ENCODE measurements around the gene ZNF691.
A peak's percentile ranks its signal among the peaks of the same experiment; 100 is the strongest.
"Not testable (repeated sequence)": the region's sequence is repeated elsewhere in the genome, so short reads cannot be mapped to it uniquely, and the experiment has no call there.

ZNF691 gene

DNA sequence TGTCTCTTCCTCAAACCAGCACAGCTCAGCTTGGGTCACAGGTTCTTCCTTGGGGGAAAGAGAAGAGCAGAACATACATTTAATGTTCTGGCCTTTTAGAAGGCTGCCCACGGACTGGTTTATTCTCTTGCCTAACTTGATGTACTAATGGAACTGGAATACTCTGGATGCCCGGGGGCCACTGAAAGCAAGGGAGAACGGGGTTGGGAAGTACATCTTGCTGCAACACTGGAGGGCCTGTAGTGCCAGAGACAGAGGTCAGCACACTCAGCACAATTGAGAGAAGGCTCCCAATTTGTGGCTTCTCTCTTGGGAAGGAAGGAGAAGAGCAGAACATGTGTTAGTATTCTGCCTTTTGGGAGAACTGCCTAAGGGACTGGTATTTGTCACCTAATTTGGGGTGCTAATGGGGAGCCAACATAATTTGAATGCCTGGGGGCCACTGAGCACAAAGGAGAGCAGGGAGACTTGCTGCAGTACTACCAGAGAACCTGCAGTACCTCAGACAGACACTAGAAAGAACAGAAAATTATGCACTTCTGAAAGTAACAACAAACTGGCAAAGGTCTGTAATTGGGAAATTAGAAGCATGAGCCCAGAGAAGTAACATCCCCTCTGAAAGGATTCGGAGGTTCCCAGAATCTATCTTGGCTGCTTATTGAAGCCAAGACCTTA, 14.1 kb downstream of the ZNF691 start:
- DNase-seq, result no peak

DNA sequence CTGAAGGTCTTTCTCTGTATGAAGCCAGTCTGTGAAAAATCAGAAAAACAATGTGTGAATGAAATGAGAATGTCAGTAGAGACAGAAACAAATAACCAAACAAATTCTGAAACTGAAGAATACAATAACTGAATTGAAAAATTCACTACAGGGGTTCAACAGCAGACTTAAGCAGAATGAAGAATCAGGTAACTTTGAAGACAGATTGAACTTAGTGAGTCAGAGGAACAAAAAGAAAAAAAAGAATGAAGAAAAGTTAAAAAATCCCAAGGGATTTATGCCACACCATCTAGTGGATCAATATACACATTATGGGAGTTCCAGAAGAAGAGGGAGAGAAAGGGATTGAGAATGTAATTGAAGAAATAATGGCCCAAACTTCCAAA, 14.6 kb downstream of the ZNF691 start:
- no peak for DNase-seq

DNA sequence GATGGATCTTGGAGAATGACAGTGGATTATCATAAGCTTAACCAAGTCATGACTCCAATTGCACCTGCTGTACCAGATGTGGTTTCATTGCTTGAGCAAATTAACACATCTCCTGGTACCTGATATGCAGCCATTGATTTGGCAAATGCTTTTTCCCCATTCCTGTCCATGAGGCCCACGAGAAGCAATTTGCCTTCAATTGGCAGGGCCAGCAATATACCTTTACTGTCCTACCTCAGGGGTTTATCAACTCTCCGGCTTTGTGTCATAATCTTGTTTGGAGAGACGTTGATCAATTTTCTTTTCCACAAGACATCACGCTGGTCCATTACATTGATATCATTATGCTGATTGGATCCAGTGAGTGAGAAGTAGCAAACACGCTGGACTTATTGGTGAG, 20.1 kb downstream of the ZNF691 start:
- DNase-seq, result no peak

DNA sequence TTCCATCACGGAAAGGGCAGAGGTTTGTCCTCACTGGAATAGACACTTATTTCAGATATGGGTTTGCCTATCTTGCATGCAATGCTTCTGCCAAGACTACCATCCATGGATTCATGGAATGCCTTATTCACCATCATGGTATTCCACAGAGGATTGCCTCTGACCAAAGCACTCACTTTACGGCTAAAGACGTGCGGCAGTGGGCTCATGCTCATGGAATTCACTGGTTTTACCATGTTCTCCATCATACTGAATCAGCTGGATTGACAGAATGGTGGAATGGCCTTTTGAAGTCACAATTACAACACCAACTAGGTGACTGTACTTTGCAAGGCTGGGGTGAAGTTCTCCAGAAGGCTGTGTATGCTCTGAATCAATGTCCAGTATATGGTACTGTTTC, 22.1 kb downstream of the ZNF691 start:
- not testable (repeated sequence) for DNase-seq

DNA sequence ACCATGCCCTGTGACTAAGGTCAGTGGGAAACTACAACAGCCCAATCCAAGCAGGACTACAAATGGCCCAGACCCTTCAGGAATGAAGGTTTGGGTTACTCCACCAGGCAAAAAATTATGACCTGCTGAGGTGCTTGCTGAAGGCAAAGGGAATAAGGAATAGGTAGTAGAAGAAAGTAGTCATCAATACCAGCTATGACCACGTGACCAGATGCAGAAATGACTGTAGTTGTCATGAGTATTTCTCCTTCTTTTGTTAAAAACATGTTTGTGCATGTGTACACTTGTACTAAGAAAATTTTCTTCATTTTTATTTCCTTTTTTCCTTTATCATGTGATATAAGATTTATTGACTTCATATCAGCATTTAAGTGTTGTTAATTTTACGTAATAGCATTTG, 22.8 kb downstream of the ZNF691 start:
- DNase-seq, result not testable (repeated sequence)

- not testable (repeated sequence) for DNase-seq
Measured at GRCh38 chr1:42869751-42870150, 23.3 kb downstream of the ZNF691 start.

GRCh38 chr1:42873108-42873507, 26.7 kb downstream of the ZNF691 start:
- not testable (repeated sequence) for DNase-seq

DNA sequence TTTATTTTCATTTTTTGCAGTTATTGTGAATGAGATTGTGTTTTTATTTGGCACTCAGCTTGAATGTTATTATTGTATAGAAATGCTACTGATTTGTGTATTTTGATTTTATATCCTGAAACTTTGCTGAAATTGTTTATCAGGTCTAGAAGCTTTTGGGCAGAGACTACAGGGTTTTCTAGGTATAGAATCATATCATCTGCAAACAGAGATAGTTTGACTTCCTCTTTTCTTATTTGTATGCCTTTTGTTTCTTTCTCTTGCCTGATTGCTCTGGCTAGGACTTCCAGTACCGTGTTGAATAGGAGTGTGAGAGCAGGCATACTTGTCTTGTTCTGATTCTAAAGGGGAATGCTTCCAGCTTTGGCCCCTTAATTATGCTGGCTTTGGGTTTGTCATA, 27.3 kb downstream of the ZNF691 start:
- no peak for DNase-seq

DNA sequence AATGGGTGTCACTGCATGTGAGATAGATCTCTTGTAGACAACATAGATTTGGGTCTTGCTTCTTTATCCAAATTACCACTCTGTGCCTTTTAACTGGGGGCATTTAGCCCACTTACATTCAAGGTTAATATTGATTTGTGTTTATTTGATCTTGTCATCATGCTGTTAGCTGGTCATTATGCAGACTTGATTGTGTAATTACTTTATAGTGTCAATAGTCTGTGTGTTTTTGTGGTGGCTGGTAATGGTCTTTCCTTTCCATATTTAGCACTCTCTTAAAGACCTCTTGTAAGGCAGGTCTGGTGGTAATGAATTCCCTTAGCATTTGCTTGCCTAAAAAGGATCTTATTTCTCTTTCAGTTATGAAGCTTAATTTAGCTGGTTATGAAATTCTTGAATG, 29.6 kb downstream of the ZNF691 start:
- no peak for DNase-seq

DNA sequence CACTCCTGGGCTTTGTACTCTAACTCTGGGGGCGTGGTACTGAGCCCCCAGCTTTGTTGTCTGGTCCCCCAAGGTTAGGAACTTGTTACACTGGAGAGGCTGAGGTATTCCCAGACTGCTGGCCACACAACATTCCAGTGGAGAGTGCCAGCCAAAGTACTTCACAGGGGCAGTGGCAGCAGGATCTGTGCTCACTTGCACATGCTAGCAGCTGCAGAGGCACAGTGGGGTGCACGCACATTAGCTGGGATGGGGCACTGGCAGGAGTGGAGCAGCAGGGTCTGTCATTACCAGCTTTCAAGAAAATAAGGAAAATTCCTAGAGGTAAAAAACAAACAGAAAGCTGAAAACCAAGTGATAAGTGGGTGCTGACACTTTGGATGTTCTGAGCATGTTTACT, 31.0 kb downstream of the ZNF691 start:
- DNase-seq, result peak; percentile 8

- no peak for DNase-seq
Measured at GRCh38 chr1:42880384-42880783, 34.0 kb downstream of the ZNF691 start.

DNA sequence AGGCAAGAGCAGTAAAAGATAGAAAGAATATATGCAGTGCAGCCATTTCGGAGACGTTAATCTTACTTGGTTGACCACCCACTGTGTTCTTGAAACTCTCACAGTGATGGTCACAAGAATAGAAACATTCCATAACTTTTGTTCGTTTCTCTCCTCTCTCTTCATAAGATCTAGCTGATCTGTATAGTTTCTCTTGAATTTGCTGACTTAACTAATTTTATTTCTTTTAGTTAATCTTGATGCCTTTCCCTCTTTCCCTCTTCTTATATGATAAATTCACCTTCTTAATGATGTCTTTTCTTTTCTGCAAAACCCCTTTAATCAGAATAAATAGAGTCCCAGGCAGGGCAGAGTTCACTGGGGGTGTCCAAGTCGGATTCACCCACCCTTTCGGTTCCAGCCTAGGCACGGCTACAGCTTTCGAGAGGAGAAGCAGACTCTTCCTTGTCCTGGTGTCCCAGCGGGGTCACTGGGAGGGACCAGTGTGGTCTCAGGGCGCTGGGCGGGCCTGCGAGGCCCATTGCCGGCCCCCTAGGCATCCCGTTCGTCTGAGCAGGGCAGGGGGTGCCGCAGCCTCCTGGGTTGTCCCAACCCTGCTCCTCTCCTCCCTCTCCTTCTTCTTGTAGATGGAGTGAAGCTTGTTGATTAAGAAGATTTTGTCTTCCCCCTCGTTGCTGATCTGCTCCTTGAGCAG, 39.8 kb downstream of the ZNF691 start:
- DNase-seq, result no peak

GRCh38 chr1:42886800-42887199, 40.4 kb downstream of the ZNF691 start:
- no peak for DNase-seq

DNA sequence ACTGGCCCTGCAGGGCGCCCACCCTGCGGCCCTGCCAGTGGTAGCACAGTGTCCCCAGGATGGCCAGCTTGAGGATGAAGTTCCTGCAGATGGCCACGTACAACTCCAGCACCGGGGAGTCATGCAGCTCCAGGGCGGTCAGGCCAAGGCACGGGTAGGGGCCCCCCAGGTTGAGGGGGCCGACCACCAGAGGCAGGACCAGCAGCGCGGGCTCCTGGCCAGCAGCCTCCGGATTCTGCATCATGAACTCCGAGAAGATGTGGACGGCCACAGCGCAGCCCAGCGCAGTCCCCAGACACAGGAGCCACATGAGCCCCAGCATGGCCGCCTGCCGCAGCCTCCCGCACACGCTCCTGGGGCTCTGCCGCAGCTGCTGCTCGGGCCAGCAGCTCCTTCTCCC, 41.0 kb downstream of the ZNF691 start:
- DNase-seq, result no peak

- DNase-seq, result no peak
Measured at GRCh38 chr1:42888013-42888633, 41.7 kb downstream of the ZNF691 start.

GRCh38 chr1:42889264-42889663, 42.9 kb downstream of the ZNF691 start:
- DNase-seq, result no peak

DNA sequence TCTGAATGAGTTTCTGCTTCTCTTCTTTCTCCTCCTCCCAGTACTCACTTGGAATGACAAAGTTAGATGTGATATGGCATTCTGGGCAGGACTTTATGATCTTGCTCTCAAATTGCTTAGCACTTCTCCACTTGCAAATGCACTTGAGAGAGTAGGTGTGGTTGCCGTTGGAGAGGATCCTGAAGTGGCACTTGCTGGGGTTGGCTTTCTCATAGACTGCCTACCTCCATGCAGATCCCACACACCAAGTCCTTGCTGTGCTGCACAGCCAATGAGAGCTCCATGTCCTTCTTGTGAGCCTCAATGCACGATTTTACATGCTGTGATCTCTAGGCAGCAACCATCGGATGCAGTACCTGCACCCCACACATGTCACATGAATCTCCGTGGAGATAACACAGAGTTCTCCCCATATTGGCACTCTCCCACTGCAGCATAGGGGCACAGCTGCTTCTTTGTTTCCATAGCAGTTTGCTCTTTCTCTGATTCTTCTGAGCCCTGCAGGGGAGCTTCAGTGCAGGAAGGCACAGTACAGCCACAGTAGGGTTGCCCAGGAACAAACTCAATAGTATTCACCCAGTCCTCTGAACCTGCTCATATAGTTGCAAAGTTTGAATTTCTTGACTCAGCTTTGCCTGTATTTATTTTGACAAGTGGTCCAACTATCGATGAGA, 45.2 kb downstream of the ZNF691 start:
- DNase-seq, result no peak

DNA sequence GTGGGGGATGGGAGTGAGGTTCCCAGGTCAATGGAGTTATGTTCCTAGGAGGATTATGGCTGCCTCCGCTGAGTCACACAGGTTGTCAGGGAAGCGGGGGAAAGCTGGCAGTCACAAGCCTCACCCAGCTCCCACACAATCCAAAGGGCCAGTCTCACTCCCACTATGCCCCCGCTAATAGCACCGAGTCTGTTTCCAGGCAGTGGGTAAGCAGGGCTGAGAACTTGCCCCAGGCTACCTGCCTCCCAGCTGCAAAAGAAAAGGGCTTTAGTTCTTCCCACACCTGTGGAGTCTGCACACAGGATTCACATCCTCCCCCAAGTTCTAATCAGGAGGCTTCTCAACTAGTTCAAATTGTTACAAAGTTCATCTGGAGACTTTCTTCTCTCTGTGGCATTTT, 53.5 kb downstream of the ZNF691 start:
- DNase-seq, result not testable (repeated sequence)
